Measurements from ENCODE around the gene INTS14.

DNA sequence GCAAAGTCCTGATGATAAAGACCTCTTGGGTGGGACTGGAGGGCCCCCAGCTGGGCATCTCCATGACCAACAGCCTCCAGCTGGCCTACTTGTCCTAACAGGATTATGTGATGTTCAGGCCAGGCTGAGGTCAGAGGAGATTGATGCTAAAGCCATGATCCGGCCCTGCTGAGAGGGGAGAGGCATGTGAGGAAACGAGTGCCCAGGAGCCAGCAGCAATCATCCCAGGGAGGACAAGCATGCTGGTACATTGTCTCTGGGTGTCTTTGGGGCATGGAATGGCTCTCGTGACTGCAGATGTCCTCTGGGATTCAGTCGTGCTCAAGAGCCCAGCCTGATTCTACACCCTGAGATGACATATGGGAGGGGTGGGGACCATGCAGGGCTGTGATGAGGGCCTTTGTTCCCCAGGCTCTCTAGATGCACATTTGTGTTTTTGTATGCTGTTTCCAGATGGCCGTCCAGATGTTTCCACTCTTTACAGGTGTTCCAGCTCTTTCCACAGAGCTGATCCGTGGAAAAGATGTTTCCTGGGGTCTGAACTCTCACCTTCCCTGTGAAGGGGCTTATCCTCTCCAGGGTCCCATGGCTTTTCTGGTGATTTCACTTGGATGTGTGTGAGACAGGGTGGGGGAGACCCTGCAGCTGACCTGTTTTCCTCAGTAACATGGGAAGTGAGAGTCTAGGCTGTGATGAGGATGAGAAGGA lies 31.0 kb upstream of the INTS14 start:
- TF ChIP-seq, protein P1, sequence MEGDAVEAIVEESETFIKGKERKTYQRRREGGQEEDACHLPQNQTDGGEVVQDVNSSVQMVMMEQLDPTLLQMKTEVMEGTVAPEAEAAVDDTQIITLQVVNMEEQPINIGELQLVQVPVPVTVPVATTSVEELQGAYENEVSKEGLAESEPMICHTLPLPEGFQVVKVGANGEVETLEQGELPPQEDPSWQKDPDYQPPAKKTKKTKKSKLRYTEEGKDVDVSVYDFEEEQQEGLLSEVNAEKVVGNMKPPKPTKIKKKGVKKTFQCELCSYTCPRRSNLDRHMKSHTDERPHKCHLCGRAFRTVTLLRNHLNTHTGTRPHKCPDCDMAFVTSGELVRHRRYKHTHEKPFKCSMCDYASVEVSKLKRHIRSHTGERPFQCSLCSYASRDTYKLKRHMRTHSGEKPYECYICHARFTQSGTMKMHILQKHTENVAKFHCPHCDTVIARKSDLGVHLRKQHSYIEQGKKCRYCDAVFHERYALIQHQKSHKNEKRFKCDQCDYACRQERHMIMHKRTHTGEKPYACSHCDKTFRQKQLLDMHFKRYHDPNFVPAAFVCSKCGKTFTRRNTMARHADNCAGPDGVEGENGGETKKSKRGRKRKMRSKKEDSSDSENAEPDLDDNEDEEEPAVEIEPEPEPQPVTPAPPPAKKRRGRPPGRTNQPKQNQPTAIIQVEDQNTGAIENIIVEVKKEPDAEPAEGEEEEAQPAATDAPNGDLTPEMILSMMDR (IDR thresholded peaks at IDR 0.05), result no peak
- no peak for TF ChIP-seq POLR2A (IDR thresholded peaks at IDR 0.05)

All from thyroid gland (tissue), 4 donors.